HepG2 (cell line): ENCODE data around the gene EEPD1. TPM values are rescaled to one million over a fixed set of nuclear protein-coding genes. Genes with fewer than 3 reads are reported as not detected.

Experiments
- BORCS8-MEF2B ChIP-seq: sonication (generic); formaldehyde crosslinking; IDR thresholded peaks from 2 replicates; pipeline ENCODE4 v1.8.0; 2022; ENCODE audit warnings: mild to moderate bottlenecking, missing genetic modification reagents
- PAXIP1 ChIP-seq: sonication (generic); formaldehyde crosslinking; conservative IDR thresholded peaks from 2 replicates; pipeline ENCODE4 v1.4.0; 2020; ENCODE audit warnings: mild to moderate bottlenecking, missing genetic modification reagents, moderate library complexity
- PRPF4 ChIP-seq: fragments of 200-400 bp; formaldehyde crosslinking; IDR thresholded peaks from 2 replicates; pipeline ENCODE4 v1.6.1; 2016; ENCODE audit warnings: low read length, low read depth; ENCODE audit not compliant: poor library complexity, severe bottlenecking
- RFXANK ChIP-seq: IDR thresholded peaks from 2 replicates; pipeline ENCODE4 v1.6.1; 2016
- SMC3 ChIP-seq: IDR thresholded peaks from 2 replicates; pipeline ENCODE4 v1.6.1; 2011; ENCODE audit warnings: low read length, improper control_type of control experiment
- SP2 ChIP-seq: sonication (generic); formaldehyde crosslinking; IDR thresholded peaks from 2 replicates; pipeline ENCODE4 v1.5.1; 2020; ENCODE audit warnings: mild to moderate bottlenecking, missing genetic modification reagents
- TEF ChIP-seq: sonication (generic); formaldehyde crosslinking; IDR thresholded peaks from 2 replicates; pipeline ENCODE4 v1.5.0; 2020; ENCODE audit warnings: missing genetic modification reagents
- TFE3 ChIP-seq: IDR thresholded peaks from 2 replicates; pipeline ENCODE4 v1.6.1; 2016
- ZBTB43 ChIP-seq: sonication (generic); formaldehyde crosslinking; conservative IDR thresholded peaks from 2 replicates; pipeline ENCODE4 v1.4.0; 2020; ENCODE audit warnings: missing genetic modification reagents
- ZEB1 ChIP-seq: IDR thresholded peaks from 2 replicates; pipeline ENCODE4 v1.6.1; 2012; ENCODE audit warnings: mild to moderate bottlenecking, low read depth, inconsistent platforms; ENCODE audit not compliant: insufficient replicate concordance
- ZNF350 ChIP-seq: sonication (generic); formaldehyde crosslinking; IDR thresholded peaks from 2 replicates; pipeline ENCODE4 v1.4.0; 2020; ENCODE audit warnings: mild to moderate bottlenecking, low read depth, missing genetic modification reagents, borderline replicate concordance
- ZNF563 ChIP-seq: sonication (generic); formaldehyde crosslinking; IDR thresholded peaks from 2 replicates; pipeline ENCODE4 v1.8.0; 2022; ENCODE audit warnings: mild to moderate bottlenecking, moderate library complexity, missing genetic modification reagents
- ZNF597 ChIP-seq: sonication (generic); formaldehyde crosslinking; IDR thresholded peaks from 2 replicates; pipeline ENCODE4 v1.5.0; 2020; ENCODE audit warnings: missing genetic modification reagents
- ZNF652 ChIP-seq: IDR thresholded peaks from 2 replicates; pipeline ENCODE4 v1.6.1; 2016; ENCODE audit warnings: low read depth, borderline replicate concordance
- ZNF691 ChIP-seq: sonication (generic); formaldehyde crosslinking; IDR thresholded peaks from 2 replicates; pipeline ENCODE4 v1.4.0; 2020; ENCODE audit warnings: missing genetic modification reagents, low read depth, mild to moderate bottlenecking, borderline replicate concordance
- ZNF709 ChIP-seq: sonication (generic); formaldehyde crosslinking; IDR thresholded peaks from 2 replicates; pipeline ENCODE4 v1.5.0; 2020; ENCODE audit warnings: mild to moderate bottlenecking, missing genetic modification reagents
- ZNF710 ChIP-seq: sonication (generic); formaldehyde crosslinking; IDR thresholded peaks from 2 replicates; pipeline ENCODE4 v1.5.0; 2020; ENCODE audit warnings: mild to moderate bottlenecking, missing genetic modification reagents, borderline replicate concordance
- polyA plus RNA-seq, 8 experiments: library from polyadenylated mRNA; depleted of rRNA in 3 of 8; stranded (reverse) in 7 of 8; unstranded in 1 of 8; fragments of >200 nt; fragmentation: Illumina TruSeq in 4 of 8; extraction: Trizol in 4 of 8; gene quantifications; 2 replicates each; pipeline versions ENCODE4 v1.2.1 to v1.2.3, GENCODE V29; 2011 to 2016; ENCODE audit warnings: low read depth in 4 of 8, missing spikeins in 1 of 8, mixed read lengths in 1 of 8; ENCODE audit not compliant: insufficient read depth in 1 of 8
- total RNA-seq, 5 experiments: library from RNA; depleted of rRNA; stranded (reverse); fragments of >200 nt; fragmentation: Illumina TruSeq; extraction: Trizol; gene quantifications; 2 replicates each; pipeline ENCODE4 v1.2.3, GENCODE V29; 2016; ENCODE audit warnings: low read depth in 1 of 5

EEPD1 gene
- total and polyA plus RNA-seq, 2 of the 13 experiments (the other 11 are each of a cell fraction or from before 2014, with no cell fraction given), result 10.1 to 16.4 TPM

- peak; percentile 77 for TF ChIP-seq PAXIP1 (CRISPR knock-in tag)
- TF ChIP-seq SP2 (CRISPR knock-in tag), result no peak
- no peak; the same call in 1 of the 2 replicates for TF ChIP-seq TFE3 (CRISPR knock-in tag)
- no peak for TF ChIP-seq ZNF563 (CRISPR knock-in tag)
- TF ChIP-seq RFXANK, result no peak
- TF ChIP-seq BORCS8-MEF2B (CRISPR knock-in tag), result peak; percentile 62; the same call in 1 of the 2 replicates
- TF ChIP-seq SMC3, result peak; percentile 28; the same call in 1 of the 2 replicates
- TF ChIP-seq ZNF350, result peak; percentile 76; the same call in 1 of the 2 replicates
- 0 out of 2 replicates have a peak, but pooled peaks have one; percentile 22 for TF ChIP-seq ZNF709 (CRISPR knock-in tag)
- peak; percentile 35; the same call in 1 of the 2 replicates for TF ChIP-seq ZNF710 (CRISPR knock-in tag)
- TF ChIP-seq ZEB1, result no peak
- no peak for TF ChIP-seq PRPF4
- no peak for TF ChIP-seq ZNF597
- no peak for TF ChIP-seq TEF
- TF ChIP-seq ZNF691 (CRISPR knock-in tag), result peak; percentile 54; the same call in 1 of the 2 replicates
- no peak for TF ChIP-seq ZNF652 (CRISPR knock-in tag)
- TF ChIP-seq ZBTB43 (CRISPR knock-in tag), result peak; percentile 97
Measured at GRCh38 chr7:36272567-36273269, 119.7 kb downstream of the EEPD1 start (continued).
